Measurements from ENCODE around the gene IRX3. TPM values are rescaled to one million over a fixed set of nuclear protein-coding genes. Genes with fewer than 3 reads are reported as not detected.
"Not testable (repeated sequence)": the region's sequence is repeated elsewhere in the genome, so short reads cannot be mapped to it uniquely, and the experiment has no call there.

IRX3 gene
- total and polyA plus RNA-seq, 10 donors, result 0.03 to 0.23 (median 0.13) TPM; not detected in 7

GRCh38 chr16:54248863-54249710 lies 37.5 kb downstream of the IRX3 start:
- WGBS, 5 donors, result 53 to 78% (median 66%) methylated on average over 7 of the region's 7 CpGs
- intact Hi-C loops (cut with DNase I; ENCODE audit: low total_unique reads), result no loop called here
- TF ChIP-seq CTCF (IDR thresholded peaks at IDR 0.05 in 8 of 11, conservative IDR thresholded peaks at IDR 0.05 in 3 of 11) (no peak), POLR2AphosphoS5 (IDR thresholded peaks at IDR 0.05) (no peak), POLR2A (IDR thresholded peaks at IDR 0.05) (no peak)

GRCh38 chr16:54247705-54248104 lies 38.9 kb downstream of the IRX3 start:
- intact Hi-C loops (cut with DNase I; ENCODE audit: low total_unique reads); H3K9me3 ChIP-seq; H3K36me3 ChIP-seq; DNase-seq; H3K27ac ChIP-seq; H3K4me3 ChIP-seq; H3K4me1 ChIP-seq: not testable (repeated sequence)
- H3K27me3 ChIP-seq (replicated peaks in 1 of 7), result peaks cover 0 to 32% (median 0%) of the 10 kb centered on the region in 7 donors
- WGBS, 5 donors, result 71 to 92% (median 82%) methylated on average over 1 to 2 of the region's 2 CpGs

More at GRCh38 chr16:54248863-54249710, 37.5 kb downstream of the IRX3 start:
- H3K4me1 ChIP-seq, result no peaks in the 10 kb centered on the region
- no peak for DNase-seq
- no peaks in the 10 kb centered on the region for H3K36me3 ChIP-seq
- H3K27me3 ChIP-seq (replicated peaks in 1 of 7), result peaks cover 0 to 34% (median 0%) of the 10 kb centered on the region in 7 donors
- no peak overlapping the region for H3K27ac ChIP-seq
- no peak overlapping the region for H3K4me3 ChIP-seq
- H3K9me3 ChIP-seq, result no peaks in the 10 kb centered on the region

- no peak for TF ChIP-seq CTCF (IDR thresholded peaks at IDR 0.05 in 8 of 11, conservative IDR thresholded peaks at IDR 0.05 in 3 of 11)
- TF ChIP-seq POLR2AphosphoS5 (IDR thresholded peaks at IDR 0.05), result no peak
- no peak for TF ChIP-seq POLR2A (IDR thresholded peaks at IDR 0.05)
- Histone ChIP-seq H3K27me3 (replicated peaks in 1 of 7) (peaks cover 0 to 28% (median 0%) of the 10 kb centered on the region in 7 donors), H3K27ac (no peak overlapping the region), H3K4me3 (no peak overlapping the region), H3K9me3 (no peaks in the 10 kb centered on the region), H3K4me1 (no peaks in the 10 kb centered on the region), H3K36me3 (no peaks in the 10 kb centered on the region)
- intact Hi-C loops (cut with DNase I; ENCODE audit: low total_unique reads), result no loop called here
- 89 to 94% (median 91%) methylated on average over 4 of the region's 4 CpGs for WGBS, 5 donors
- no peak for DNase-seq
These were observed 40.1 kb downstream of the IRX3 start for GRCh38 chr16:54246454-54246821.

- Histone ChIP-seq H3K4me1 (no peaks in the 10 kb centered on the region), H3K27ac (no peak overlapping the region), H3K4me3 (no peak overlapping the region), H3K9me3 (no peaks in the 10 kb centered on the region), H3K27me3 (replicated peaks in 1 of 7) (peaks cover 0 to 28% (median 0%) of the 10 kb centered on the region in 7 donors), H3K36me3 (no peaks in the 10 kb centered on the region)
- TF ChIP-seq POLR2AphosphoS5 (IDR thresholded peaks at IDR 0.05), result no peak
- TF ChIP-seq POLR2A (IDR thresholded peaks at IDR 0.05), result no peak
- no peak for TF ChIP-seq CTCF (IDR thresholded peaks at IDR 0.05 in 8 of 11, conservative IDR thresholded peaks at IDR 0.05 in 3 of 11)
- no peak for DNase-seq
- 81 to 97% (median 95%) methylated on average over 4 of the region's 4 CpGs for WGBS, 5 donors
- intact Hi-C loops (cut with DNase I; ENCODE audit: low total_unique reads), result no loop called here
These were observed 40.7 kb downstream of the IRX3 start for GRCh38 chr16:54245788-54246453.

Measured in spleen (tissue), 11 donors.